Testis (tissue), 3 donors: Measurements from ENCODE around the gene KIF16B. TPM values are rescaled to one million over a fixed set of nuclear protein-coding genes. Genes with fewer than 3 reads are reported as not detected.
"Not testable (repeated sequence)": the region's sequence is repeated elsewhere in the genome, so short reads cannot be mapped to it uniquely, and the experiment has no call there.

Source experiments
- DNase-seq: peaks from one replicate; pipeline ENCODE4 v3.0.0-alpha.2; 2019
- H3K27ac ChIP-seq, 2 donors: fragments of 200-600 bp; sonication (generic); one replicate each; pipeline ENCODE4 v1.5.1; 2019
- H3K27me3 ChIP-seq: fragments of 200-600 bp; sonication (generic); one replicate; pipeline ENCODE4 v1.5.1; 2019
- H3K36me3 ChIP-seq: fragments of 200-600 bp; sonication (generic); one replicate; pipeline ENCODE4 v1.5.1; 2017; ENCODE audit warnings: low read depth; ENCODE audit errors: missing control alignments
- H3K4me1 ChIP-seq: fragments of 200-600 bp; sonication (generic); one replicate; pipeline ENCODE4 v1.5.1; 2019
- H3K4me3 ChIP-seq, 2 donors: fragments of 200-600 bp; sonication (generic); one replicate each; pipeline ENCODE4 v1.5.1; 2017 to 2019
- H3K9me3 ChIP-seq: fragments of 200-600 bp; sonication (generic); one replicate; pipeline ENCODE4 v1.5.1; 2017
- POLR2A ChIP-seq: fragments of 450-650 bp; IDR thresholded peaks from one replicate; pipeline ENCODE4 v1.6.1; 2017; ENCODE audit warnings: antibody characterized with exemption, mild to moderate bottlenecking, moderate library complexity
- WGBS, 2 donors: methylation state at CpG; one replicate each; pipeline ENCODE4 v1.1.5; 2018; 5-methylcytosine and 5-hydroxymethylcytosine counted together
- intact Hi-C: fragments of 100-400 bp; cut with DNase I; formaldehyde crosslinking; loops from one replicate; pipeline ENCODE4 v1.15.1; 2023; ENCODE audit warnings: low total_unique reads
- polyA plus RNA-seq: library from polyadenylated mRNA; stranded (reverse); fragments of 350-450 nt; fragmentation: Illumina TruSeq; extraction: RNeasy Lipid Tissue Mini Kit (QIAGEN cat#74804); gene quantifications from one replicate; pipeline ENCODE4 v1.2.3, GENCODE V29; 2014; ENCODE audit warnings: low read depth, low replicate concordance; ENCODE audit not compliant: insufficient read depth
- total RNA-seq, 2 donors: library from RNA; depleted of rRNA; stranded (reverse); fragments of >200 nt; gene quantifications; one replicate each; pipeline ENCODE4 v1.2.3, GENCODE V29; 2016
- TF ChIP-seq, protein P1 (sequence below), 3 experiments: fragments of 450-650 bp in 2 of 3; fragments of 200-600 bp in 1 of 3; sonication (generic) in 1 of 3; IDR thresholded peaks; one replicate each; pipeline ENCODE4 v1.5.1; 2016 to 2019; ENCODE audit warnings: antibody characterized with exemption in 3 of 3, mild to moderate bottlenecking in 2 of 3, moderate library complexity in 1 of 3

The KIF16B gene
- total and polyA plus RNA-seq, 3 donors from 2014 or later, result 10.2 to 25.5 (median 22.3) TPM

DNA sequence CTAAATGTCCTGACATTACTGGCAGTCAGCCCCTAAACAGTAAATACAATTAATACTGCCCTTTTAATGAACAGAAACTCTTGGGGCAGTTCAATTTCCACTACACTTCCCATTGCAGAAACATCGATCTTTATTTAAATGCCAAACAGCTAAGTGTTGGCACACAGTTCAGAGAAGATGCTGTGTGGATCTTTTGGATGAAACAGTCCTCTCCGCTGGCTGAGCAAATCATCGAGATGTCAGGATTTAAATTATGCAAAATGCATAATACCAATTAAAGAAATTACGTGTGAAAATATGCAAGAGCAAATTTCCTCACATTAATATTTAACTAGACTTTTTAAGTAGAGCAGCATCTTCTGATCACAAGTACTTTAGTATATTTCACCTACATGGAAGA lies 132.6 kb downstream of the KIF16B start:
- 80 to 95% methylated on average over 4 of the region's 4 CpGs for WGBS, 2 donors
- no peak for DNase-seq
- no peaks in the 10 kb centered on the region for H3K27me3 ChIP-seq
- intact Hi-C loops, result no loop called here
- TF ChIP-seq, protein P1, sequence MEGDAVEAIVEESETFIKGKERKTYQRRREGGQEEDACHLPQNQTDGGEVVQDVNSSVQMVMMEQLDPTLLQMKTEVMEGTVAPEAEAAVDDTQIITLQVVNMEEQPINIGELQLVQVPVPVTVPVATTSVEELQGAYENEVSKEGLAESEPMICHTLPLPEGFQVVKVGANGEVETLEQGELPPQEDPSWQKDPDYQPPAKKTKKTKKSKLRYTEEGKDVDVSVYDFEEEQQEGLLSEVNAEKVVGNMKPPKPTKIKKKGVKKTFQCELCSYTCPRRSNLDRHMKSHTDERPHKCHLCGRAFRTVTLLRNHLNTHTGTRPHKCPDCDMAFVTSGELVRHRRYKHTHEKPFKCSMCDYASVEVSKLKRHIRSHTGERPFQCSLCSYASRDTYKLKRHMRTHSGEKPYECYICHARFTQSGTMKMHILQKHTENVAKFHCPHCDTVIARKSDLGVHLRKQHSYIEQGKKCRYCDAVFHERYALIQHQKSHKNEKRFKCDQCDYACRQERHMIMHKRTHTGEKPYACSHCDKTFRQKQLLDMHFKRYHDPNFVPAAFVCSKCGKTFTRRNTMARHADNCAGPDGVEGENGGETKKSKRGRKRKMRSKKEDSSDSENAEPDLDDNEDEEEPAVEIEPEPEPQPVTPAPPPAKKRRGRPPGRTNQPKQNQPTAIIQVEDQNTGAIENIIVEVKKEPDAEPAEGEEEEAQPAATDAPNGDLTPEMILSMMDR (IDR thresholded peaks at IDR 0.05), result no peak
- no peaks in the 10 kb centered on the region for H3K36me3 ChIP-seq
- no peaks in the 10 kb centered on the region for H3K4me1 ChIP-seq
- no peak overlapping the region for H3K27ac ChIP-seq
- H3K9me3 ChIP-seq, result no peaks in the 10 kb centered on the region
- no peak overlapping the region for H3K4me3 ChIP-seq

DNA sequence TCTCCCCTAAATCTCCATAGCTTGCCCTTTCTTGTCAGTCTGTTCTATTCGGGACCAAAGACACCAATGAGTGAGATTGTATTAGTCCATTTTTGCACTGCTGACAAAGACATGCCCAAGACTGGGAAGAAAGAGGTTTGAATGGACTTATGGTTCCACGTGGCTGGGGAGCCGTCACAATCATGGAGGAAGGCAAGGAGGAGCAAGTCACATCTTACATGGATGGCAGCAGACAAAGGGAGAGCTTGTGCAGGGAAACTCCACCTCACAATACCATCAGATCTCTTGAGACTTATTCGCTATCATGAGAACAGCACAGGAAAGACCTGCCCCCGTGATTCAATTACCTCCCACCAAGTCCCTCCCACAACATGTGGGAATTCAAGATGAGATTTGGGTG lies 133.7 kb downstream of the KIF16B start:
- DNase-seq, H3K4me3 ChIP-seq, H3K27ac ChIP-seq, H3K36me3 ChIP-seq, intact Hi-C loops, H3K4me1 ChIP-seq, H3K27me3 ChIP-seq, H3K9me3 ChIP-seq: not testable (repeated sequence)
- 91 to 94% methylated on average over 5 of the region's 5 CpGs for WGBS, 2 donors

DNA sequence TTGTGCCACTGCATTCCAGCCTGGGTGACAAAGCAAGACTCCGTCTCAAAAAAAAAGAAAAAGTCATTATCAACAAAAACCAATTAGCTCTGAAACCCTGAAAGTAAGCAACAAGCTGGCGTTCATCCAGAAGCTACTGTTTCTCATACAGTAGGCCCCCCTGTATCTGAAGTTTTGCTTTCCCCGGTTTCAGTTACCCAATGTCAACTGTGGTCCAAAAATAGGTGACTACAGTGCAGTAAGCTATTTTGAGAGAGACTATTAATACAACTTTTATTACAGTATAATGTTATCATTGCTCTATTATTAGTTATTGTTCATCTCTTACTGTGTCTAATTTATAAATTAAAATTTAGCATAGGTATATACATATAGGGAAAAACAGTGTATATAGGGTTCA lies 135.1 kb downstream of the KIF16B start:
- no peaks in the 10 kb centered on the region for H3K4me1 ChIP-seq
- no peak for DNase-seq
- TF ChIP-seq, protein P1 (IDR thresholded peaks at IDR 0.05), result no peak
- TF ChIP-seq POLR2A, result no peak
- no peaks in the 10 kb centered on the region for H3K27me3 ChIP-seq
- intact Hi-C loops, result no loop called here
- H3K4me3 ChIP-seq, result no peak overlapping the region
- H3K27ac ChIP-seq, result no peak overlapping the region
- WGBS, 2 donors, result 89 to 95% methylated on average over 3 of the region's 3 CpGs
- H3K9me3 ChIP-seq, result no peaks in the 10 kb centered on the region
- no peaks in the 10 kb centered on the region for H3K36me3 ChIP-seq

DNA sequence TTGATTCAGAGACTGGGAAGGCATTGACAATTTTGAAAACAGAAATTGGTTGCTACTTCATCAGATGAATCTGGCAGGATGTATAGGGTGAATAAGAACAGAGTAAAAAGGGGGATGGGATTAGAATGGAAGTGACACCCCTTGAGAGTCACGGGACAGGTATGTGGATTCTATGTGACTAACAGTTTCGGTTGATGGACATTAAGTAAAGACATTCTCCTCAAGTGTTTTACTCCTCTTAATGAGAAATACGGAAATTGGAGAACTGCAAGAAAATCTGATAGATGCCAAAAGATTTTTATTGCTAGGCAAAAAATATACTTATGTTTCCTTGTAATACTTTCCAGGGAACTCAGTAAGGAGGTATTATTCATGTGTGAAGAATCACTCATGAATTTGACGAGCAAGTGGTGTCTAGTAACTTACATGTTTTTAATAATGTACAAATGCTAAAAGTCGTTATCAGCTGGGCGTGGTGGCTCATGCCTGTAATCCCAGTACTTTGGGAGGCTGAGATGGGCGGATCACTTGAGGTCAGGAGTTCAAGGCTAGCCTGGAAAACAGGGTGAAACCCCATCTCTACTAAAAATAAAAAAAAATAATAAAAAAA lies 135.8 kb downstream of the KIF16B start:
- DNase-seq, result no peak
- H3K36me3 ChIP-seq, result no peaks in the 10 kb centered on the region
- no peak overlapping the region for H3K4me3 ChIP-seq
- no peak overlapping the region for H3K27ac ChIP-seq
- TF ChIP-seq POLR2A, result no peak
- TF ChIP-seq, protein P1 (IDR thresholded peaks at IDR 0.05), result no peak
- no peaks in the 10 kb centered on the region for H3K27me3 ChIP-seq
- no peaks in the 10 kb centered on the region for H3K4me1 ChIP-seq
- intact Hi-C loops, result no loop called here
- no peaks in the 10 kb centered on the region for H3K9me3 ChIP-seq
- WGBS, 2 donors, result 93 to 95% methylated on average over 7 of the region's 7 CpGs

DNA sequence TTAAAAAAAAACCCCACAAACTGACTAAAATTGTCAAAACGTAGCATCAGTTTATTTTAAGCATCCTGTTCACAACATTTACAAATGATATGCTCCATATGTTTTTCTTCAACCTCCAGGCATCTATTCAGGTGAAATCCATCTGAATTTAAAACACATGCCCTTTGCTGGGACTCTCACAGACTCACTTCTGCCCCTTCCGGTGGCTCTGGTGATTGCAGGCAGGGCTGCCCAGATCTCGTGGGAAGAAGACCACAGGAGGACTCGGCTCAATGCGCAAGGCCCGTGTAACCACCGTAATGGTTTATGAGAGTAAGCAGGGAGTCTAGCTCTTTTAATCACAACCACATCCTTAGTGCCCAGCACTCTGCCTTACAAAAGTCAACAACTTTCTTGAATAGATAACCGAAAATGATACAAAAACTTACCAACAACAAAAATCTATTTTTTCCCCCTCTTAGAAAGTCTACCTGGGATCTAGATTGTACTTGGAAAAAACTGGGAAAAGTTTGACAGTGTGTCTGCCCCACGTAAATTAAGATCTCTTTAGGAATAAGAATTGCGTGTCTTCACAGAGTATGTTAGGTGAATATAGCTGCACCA lies 139.1 kb downstream of the KIF16B start:
- no peaks in the 10 kb centered on the region for H3K9me3 ChIP-seq
- intact Hi-C loops, result no loop called here
- TF ChIP-seq POLR2A, result no peak
- TF ChIP-seq, protein P1 (IDR thresholded peaks at IDR 0.05), result peak in 2 of 3 experiments; percentile 32 to 48
- H3K4me1 ChIP-seq, result no peaks in the 10 kb centered on the region
- H3K36me3 ChIP-seq, result no peaks in the 10 kb centered on the region
- no peak overlapping the region for H3K27ac ChIP-seq
- WGBS, 2 donors, result 68 to 74% methylated on average over 10 of the region's 10 CpGs
- no peak overlapping the region for H3K4me3 ChIP-seq
- DNase-seq, result peak; percentile 58
- no peaks in the 10 kb centered on the region for H3K27me3 ChIP-seq
